B cell (primary cell): ENCODE measurements around the gene PRKD2. TPM values are rescaled to one million over a fixed set of nuclear protein-coding genes. Genes with fewer than 3 reads are reported as not detected.
A peak's percentile ranks its signal among the peaks of the same experiment; 100 is the strongest.

Experiments used
- ATAC-seq: fragments of 200-7000 bp; cut with Tn5 transposase; one replicate; pipeline ENCODE4 v1.10.0; 2021; ENCODE audit warnings: low read depth, mild to moderate bottlenecking, moderate number of reproducible peaks, moderate library complexity
- CTCF ChIA-PET: fragments of 350-600 bp; sonication (Branson Sonifier 250); formaldehyde crosslinking; loops from one replicate; lab custom pipeline; 2021; ENCODE audit warnings: antibody characterized with exemption, inconsistent platforms; lab: Charles Lee
- POLR2A ChIA-PET: fragments of 350-600 bp; sonication (Branson Sonifier 250); formaldehyde crosslinking; loops from one replicate; lab custom pipeline; 2021; ENCODE audit warnings: antibody characterized with exemption; lab: Charles Lee
- DNase-seq: peaks from one replicate; pipeline ENCODE4 v3.0.0; 2013
- H2AFZ ChIP-seq: 2 replicates; pipeline ENCODE4 v1.6.1; 2012; ENCODE audit warnings: mild to moderate bottlenecking, low read depth, low read length; ENCODE audit not compliant: insufficient read depth, poor library complexity, severe bottlenecking
- H3K27ac ChIP-seq, 2 donors: 1 replicate in 1 of 2; 2 replicates in 1 of 2; pipeline ENCODE4 v1.5.1; 2012 to 2013; ENCODE audit warnings: low read length in 2 of 2, mild to moderate bottlenecking in 2 of 2, moderate library complexity in 1 of 2
- H3K27me3 ChIP-seq, 4 experiments: fragments of 200-600 bp in 1 of 4; sonication (generic) in 1 of 4; replicated peaks in 1 of 4; 1 replicate in 2 of 4; 2 replicates in 2 of 4; pipeline versions ENCODE4 v1.6.1 to v1.7.0; 2013 to 2016; ENCODE audit warnings: low read length in 3 of 4, mild to moderate bottlenecking in 2 of 4, mixed read lengths in 1 of 4, moderate library complexity in 1 of 4; ENCODE audit not compliant: insufficient read depth in 4 of 4, control insufficient read depth in 3 of 4; ENCODE audit errors: control extremely low read depth in 1 of 4
- H3K36me3 ChIP-seq, 2 experiments: replicated peaks in 1 of 2; 1 replicate in 1 of 2; 2 replicates in 1 of 2; pipeline versions ENCODE4 v1.6.1 to v1.7.1; 2013; ENCODE audit warnings: low read length in 1 of 2; ENCODE audit not compliant: insufficient read depth in 2 of 2, control insufficient read depth in 1 of 2; ENCODE audit errors: control extremely low read depth in 1 of 2, extremely low read depth in 1 of 2
- H3K4me1 ChIP-seq, 2 donors: fragments of 200-600 bp in 1 of 2; sonication (generic) in 1 of 2; 1 replicate in 1 of 2; 2 replicates in 1 of 2; pipeline versions ENCODE4 v1.5.1 to v1.6.1; 2013 to 2017; ENCODE audit warnings: low read length in 2 of 2; ENCODE audit not compliant: control insufficient read depth in 2 of 2, insufficient read depth in 2 of 2
- H3K4me2 ChIP-seq: replicated peaks from 2 replicates; pipeline ENCODE3; 2012; ENCODE audit warnings: mild to moderate bottlenecking, low read depth, low read length; ENCODE audit not compliant: poor library complexity, severe bottlenecking
- H3K4me3 ChIP-seq, 5 experiments: fragments of 200-600 bp in 1 of 5; sonication (generic) in 1 of 5; 1 replicate in 3 of 5; 2 replicates in 2 of 5; pipeline versions ENCODE4 v1.5.1 to v1.7.0; 2011 to 2016; ENCODE audit warnings: low read length in 4 of 5, mild to moderate bottlenecking in 4 of 5, low read depth in 2 of 5, control low read depth in 1 of 5, moderate library complexity in 1 of 5; ENCODE audit not compliant: insufficient read depth in 1 of 5; ENCODE audit errors: control extremely low read depth in 1 of 5, extremely low read depth in 1 of 5
- H3K79me2 ChIP-seq: fragments of 200-600 bp; sonication (generic); one replicate; pipeline ENCODE4 v1.6.0; 2016; ENCODE audit warnings: low read length; ENCODE audit not compliant: control insufficient read depth, insufficient read depth
- H3K9ac ChIP-seq: fragments of 200-600 bp; sonication (generic); 2 replicates; pipeline ENCODE4 v1.6.1; 2017; ENCODE audit warnings: mild to moderate bottlenecking, low read length, moderate library complexity
- H3K9me3 ChIP-seq, 3 donors: one replicate each; pipeline versions ENCODE4 v1.6.1 to v1.7.1; 2013; ENCODE audit warnings: low read length in 2 of 3; ENCODE audit not compliant: control insufficient read depth in 2 of 3, insufficient read depth in 1 of 3; ENCODE audit errors: control extremely low read depth in 1 of 3
- H4K20me1 ChIP-seq: 2 replicates; pipeline ENCODE4 v1.6.0; 2012; ENCODE audit warnings: mild to moderate bottlenecking, low read length; ENCODE audit not compliant: insufficient read depth, control insufficient read depth, poor library complexity, severe bottlenecking
- H3K27ac Mint-ChIP-seq: one replicate; pipeline ENCODE4 v1.8.0; 2021; ENCODE audit warnings: mixed read lengths
- H3K27me3 Mint-ChIP-seq: one replicate; pipeline ENCODE4 v1.8.0; 2021; ENCODE audit warnings: mixed read lengths
- H3K4me1 Mint-ChIP-seq: one replicate; pipeline ENCODE4 v1.8.0; 2021; ENCODE audit warnings: mixed read lengths
- H3K4me3 Mint-ChIP-seq: one replicate; pipeline ENCODE4 v1.8.0; 2021; ENCODE audit warnings: mixed read lengths
- H3K9me3 Mint-ChIP-seq: one replicate; pipeline ENCODE4 v1.8.0; 2022; ENCODE audit warnings: mixed read lengths; ENCODE audit not compliant: insufficient read depth
- EZH2 ChIP-seq: IDR thresholded peaks from 2 replicates; pipeline ENCODE4 v1.6.1; 2012; ENCODE audit warnings: borderline replicate concordance, low read depth, mild to moderate bottlenecking, moderate library complexity, low read length; ENCODE audit not compliant: insufficient read depth, poor library complexity, severe bottlenecking
- WGBS: methylation state at CpG from one replicate; pipeline ENCODE4 v1.1.5; 2013; ENCODE audit warnings: missing lambda C conversion rate; ENCODE audit not compliant: insufficient coverage; 5-methylcytosine and 5-hydroxymethylcytosine counted together
- intact Hi-C: fragments of 100-400 bp; cut with micrococcal nuclease; formaldehyde crosslinking; loops from one replicate; pipeline ENCODE4 v1.10.0; 2022
- polyA plus RNA-seq: library from polyadenylated mRNA; depleted of rRNA; stranded (reverse); fragments of >200 nt; gene quantifications from 2 replicates; pipeline ENCODE4 v1.2.3, GENCODE V29; 2012
- total RNA-seq, 2 donors: library from RNA; stranded (reverse); fragments of 120-200 nt in 1 of 2; gene quantifications; 1 replicate in 1 of 2; 2 replicates in 1 of 2; pipeline versions ENCODE4 v1.2.3 to v1.2.4, GENCODE V29; 2013 to 2022
- TF ChIP-seq, protein P1 (sequence below): fragments of 200-600 bp; IDR thresholded peaks from one replicate; pipeline ENCODE4 v1.8.0; 2022; ENCODE audit warnings: antibody characterized with exemption, mild to moderate bottlenecking

The PRKD2 gene
- total and polyA plus RNA-seq, 2 donors (not counting 1 experiment from before 2014, with no cell fraction given): 192 to 208 TPM

DNA sequence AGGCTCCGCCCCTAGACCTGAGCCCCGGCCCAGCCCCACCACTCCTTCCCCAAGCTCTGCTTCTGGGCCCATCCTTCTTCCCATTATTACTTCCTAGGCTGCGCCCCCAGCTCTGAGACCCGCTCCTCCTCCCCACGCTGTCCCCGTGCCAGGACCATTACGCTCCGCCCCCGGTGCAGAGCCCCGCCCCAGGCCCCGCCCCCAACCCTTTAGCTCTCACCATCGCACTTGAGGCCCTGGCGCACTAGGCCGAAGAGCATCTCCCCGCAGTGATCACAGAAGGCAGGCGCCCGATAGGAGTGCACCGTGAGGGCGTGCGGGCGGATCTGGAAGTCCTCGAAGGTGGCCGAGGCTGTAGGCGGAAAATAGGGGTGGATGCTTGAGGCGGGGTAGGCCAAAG, 6.2 kb downstream of the PRKD2 start:
- ChIA-PET POLR2A (interaction anchor here (0.6 kb wide), 1 partner anchor 16 kb away, joined by 4 read pairs; no protein-coding TSS in a partner anchor), CTCF (interaction anchor here (1.2 to 3.2 kb wide), 4 partner anchors 9 to 17 kb away, joined by 3 to 24 read pairs (median 4); no protein-coding TSS in a partner anchor)
- Histone ChIP-seq H3K9ac (no peak overlapping the region), H3K4me2 (no peak overlapping the region), H2AFZ (no peak overlapping the region), H3K4me1 (peaks cover 12 to 24% of the 10 kb centered on the region in 2 donors), H3K36me3 (peaks cover 0 to 58% of the 10 kb centered on the region in 2 experiments), H3K9me3 (no peaks in the 10 kb centered on the region), H3K27ac (peak overlapping the region in 1 of 2 donors; percentile 26), H3K79me2 (peaks cover 75% of the 10 kb centered on the region), H3K27me3 (no peaks in the 10 kb centered on the region), H4K20me1 (peaks cover 68% of the 10 kb centered on the region), H3K4me3 (no peak overlapping the region)
- 98% methylated on average over 16 of the region's 25 CpGs for WGBS
- no peaks in the 10 kb centered on the region for H3K9me3 Mint-ChIP-seq
- DNase-seq (no peak), ATAC-seq (no peak)
- TF ChIP-seq EZH2: no peak
- TF ChIP-seq, protein P1, sequence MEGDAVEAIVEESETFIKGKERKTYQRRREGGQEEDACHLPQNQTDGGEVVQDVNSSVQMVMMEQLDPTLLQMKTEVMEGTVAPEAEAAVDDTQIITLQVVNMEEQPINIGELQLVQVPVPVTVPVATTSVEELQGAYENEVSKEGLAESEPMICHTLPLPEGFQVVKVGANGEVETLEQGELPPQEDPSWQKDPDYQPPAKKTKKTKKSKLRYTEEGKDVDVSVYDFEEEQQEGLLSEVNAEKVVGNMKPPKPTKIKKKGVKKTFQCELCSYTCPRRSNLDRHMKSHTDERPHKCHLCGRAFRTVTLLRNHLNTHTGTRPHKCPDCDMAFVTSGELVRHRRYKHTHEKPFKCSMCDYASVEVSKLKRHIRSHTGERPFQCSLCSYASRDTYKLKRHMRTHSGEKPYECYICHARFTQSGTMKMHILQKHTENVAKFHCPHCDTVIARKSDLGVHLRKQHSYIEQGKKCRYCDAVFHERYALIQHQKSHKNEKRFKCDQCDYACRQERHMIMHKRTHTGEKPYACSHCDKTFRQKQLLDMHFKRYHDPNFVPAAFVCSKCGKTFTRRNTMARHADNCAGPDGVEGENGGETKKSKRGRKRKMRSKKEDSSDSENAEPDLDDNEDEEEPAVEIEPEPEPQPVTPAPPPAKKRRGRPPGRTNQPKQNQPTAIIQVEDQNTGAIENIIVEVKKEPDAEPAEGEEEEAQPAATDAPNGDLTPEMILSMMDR: no peak
- peaks cover 26% of the 10 kb centered on the region for H3K4me1 Mint-ChIP-seq
- intact Hi-C loops: no loop called here
- H3K4me3 Mint-ChIP-seq: no peak overlapping the region
- no peaks in the 10 kb centered on the region for H3K27me3 Mint-ChIP-seq
- no peak overlapping the region for H3K27ac Mint-ChIP-seq

DNA sequence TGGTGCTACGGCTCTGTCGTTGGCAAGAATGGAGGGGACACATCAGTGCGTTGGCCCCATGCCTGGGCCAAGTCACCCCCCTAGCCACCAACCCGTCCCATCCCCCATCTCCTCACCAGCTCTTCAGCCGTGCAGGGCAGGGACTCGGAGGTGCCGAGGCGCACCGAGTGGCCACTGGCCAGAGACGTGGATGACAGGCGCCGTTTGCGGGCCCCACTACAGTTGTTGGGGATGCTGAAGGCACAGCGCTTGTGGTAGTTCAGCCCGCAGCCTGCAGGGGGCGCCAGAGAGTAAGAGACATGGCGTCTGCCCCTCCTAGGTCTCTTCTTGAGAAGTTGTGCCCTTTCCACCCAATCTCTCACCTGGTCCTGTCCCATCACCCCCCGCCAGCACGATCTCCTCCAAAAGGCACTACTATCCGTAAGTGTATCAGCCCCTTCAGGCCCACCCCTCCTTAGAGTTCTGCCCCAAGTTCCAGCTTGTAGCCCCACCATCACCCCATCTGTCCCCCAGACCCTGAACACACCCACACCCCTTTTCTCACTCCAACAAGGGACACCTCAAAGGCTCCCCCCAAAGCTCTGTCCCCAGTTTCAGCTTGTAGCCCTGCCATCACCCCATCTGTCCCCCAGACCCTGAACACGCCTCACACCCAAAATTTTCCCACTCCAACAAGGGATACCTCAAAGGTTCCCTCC, 12.4 kb downstream of the PRKD2 start:
- H3K79me2 ChIP-seq: peaks cover 75% of the 10 kb centered on the region
- H3K4me1 ChIP-seq: peaks cover 3 to 8% of the 10 kb centered on the region in 2 donors
- TF ChIP-seq EZH2: no peak
- TF ChIP-seq, protein P1: peak; percentile 93
- H2AFZ ChIP-seq: no peak overlapping the region
- no peaks in the 10 kb centered on the region for H3K9me3 ChIP-seq
- Mint-ChIP-seq H3K4me3 (no peak overlapping the region), H3K27ac (peak overlapping the region; percentile 87), H3K4me1 (peaks cover 13% of the 10 kb centered on the region), H3K27me3 (no peaks in the 10 kb centered on the region), H3K9me3 (no peaks in the 10 kb centered on the region)
- DNase-seq: peak; percentile 85
- peak overlapping the region in 1 of 2 donors; percentile 48 for H3K27ac ChIP-seq
- ATAC-seq: peak; percentile 93
- no peaks in the 10 kb centered on the region for H3K27me3 ChIP-seq
- H3K36me3 ChIP-seq: peaks cover 1 to 87% of the 10 kb centered on the region in 2 experiments
- intact Hi-C loops: loop anchor here (1.0 kb wide), 5 partner anchors 10 to 49 kb away; no protein-coding TSS in a partner anchor
- no peak overlapping the region for H3K4me3 ChIP-seq
- H4K20me1 ChIP-seq: peaks cover 88% of the 10 kb centered on the region
- WGBS: 36% methylated on average over 17 of the region's 21 CpGs
- CTCF ChIA-PET: interaction anchor here (0.7 to 10.2 kb wide), 31 partner anchors 10 to 1780 kb away, joined by 3 to 353 read pairs (median 4); no protein-coding TSS in a partner anchor
- H3K9ac ChIP-seq: no peak overlapping the region
- POLR2A ChIA-PET: interaction anchor here (0.6 to 4.0 kb wide), 6 partner anchors 10 to 49 kb away, joined by 3 to 18 read pairs (median 5); no protein-coding TSS in a partner anchor
- H3K4me2 ChIP-seq: no peak overlapping the region
